Ovary (tissue), 3 donors: ENCODE results near the gene ATP8B1.

ENCODE experiments used
- EP300 ChIP-seq: sonication (generic); formaldehyde crosslinking; IDR thresholded peaks from one replicate; pipeline ENCODE4 v1.6.1; 2017; ENCODE audit warnings: antibody characterized with exemption
- POLR2A ChIP-seq: fragments of 450-650 bp; IDR thresholded peaks from one replicate; pipeline ENCODE4 v1.6.1; 2017; ENCODE audit warnings: antibody characterized with exemption, mild to moderate bottlenecking, moderate library complexity
- TF ChIP-seq, protein P1 (sequence below), 3 donors: fragments of 450-650 bp in 2 of 3; fragments of 200-600 bp in 1 of 3; IDR thresholded peaks; one replicate each; pipeline versions ENCODE4 v1.5.1 to v1.8.0; 2016 to 2022; ENCODE audit warnings: antibody characterized with exemption in 3 of 3, mild to moderate bottlenecking in 1 of 3
- donor health status: DM: no; HTN: no; CAD: no.

DNA sequence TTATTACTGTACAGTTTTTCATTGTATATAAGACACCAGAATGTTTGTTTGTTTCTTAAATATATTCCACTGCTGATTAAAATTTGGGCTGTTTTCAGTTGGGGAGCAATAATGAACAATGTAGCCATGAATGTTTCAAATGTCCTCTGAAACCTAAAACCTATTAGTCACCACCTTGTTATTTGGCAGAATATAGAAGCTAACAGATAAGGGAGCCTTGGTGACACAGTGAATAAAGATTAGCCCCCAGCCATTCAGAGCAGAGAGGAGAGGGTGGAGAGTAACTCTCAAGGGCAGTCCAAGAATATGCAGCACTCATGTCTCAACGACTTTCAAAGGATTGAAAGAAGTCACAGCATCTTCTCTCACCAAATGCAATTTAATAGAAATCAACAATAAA, 43.1 kb upstream of the ATP8B1 start:
- TF ChIP-seq, protein P1, sequence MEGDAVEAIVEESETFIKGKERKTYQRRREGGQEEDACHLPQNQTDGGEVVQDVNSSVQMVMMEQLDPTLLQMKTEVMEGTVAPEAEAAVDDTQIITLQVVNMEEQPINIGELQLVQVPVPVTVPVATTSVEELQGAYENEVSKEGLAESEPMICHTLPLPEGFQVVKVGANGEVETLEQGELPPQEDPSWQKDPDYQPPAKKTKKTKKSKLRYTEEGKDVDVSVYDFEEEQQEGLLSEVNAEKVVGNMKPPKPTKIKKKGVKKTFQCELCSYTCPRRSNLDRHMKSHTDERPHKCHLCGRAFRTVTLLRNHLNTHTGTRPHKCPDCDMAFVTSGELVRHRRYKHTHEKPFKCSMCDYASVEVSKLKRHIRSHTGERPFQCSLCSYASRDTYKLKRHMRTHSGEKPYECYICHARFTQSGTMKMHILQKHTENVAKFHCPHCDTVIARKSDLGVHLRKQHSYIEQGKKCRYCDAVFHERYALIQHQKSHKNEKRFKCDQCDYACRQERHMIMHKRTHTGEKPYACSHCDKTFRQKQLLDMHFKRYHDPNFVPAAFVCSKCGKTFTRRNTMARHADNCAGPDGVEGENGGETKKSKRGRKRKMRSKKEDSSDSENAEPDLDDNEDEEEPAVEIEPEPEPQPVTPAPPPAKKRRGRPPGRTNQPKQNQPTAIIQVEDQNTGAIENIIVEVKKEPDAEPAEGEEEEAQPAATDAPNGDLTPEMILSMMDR (IDR thresholded peaks at IDR 0.05) = no peak
- no peak for TF ChIP-seq POLR2A
- no peak for TF ChIP-seq EP300
